Suppressor macrophage (primary cell): ENCODE results near the gene DHRS13.

Source experiments
- DNase-seq, 4 experiments: peaks; one replicate each; pipeline ENCODE4 v3.0.0-alpha.2; 2020 to 2022
- total RNA-seq, 17 experiments: gene quantifications; one replicate each; lab custom pipeline; 2026; ENCODE audit warnings: mixed read lengths in 6 of 17, inconsistent platforms in 3 of 17; lab: John Stamatoyannopoulos, UW

The DHRS13 gene
- total RNA-seq = 0.68 to 4.7 (median 1.5) reads per million in 17 experiments

GRCh38 chr17:28902819-28903545, at the start of gene DHRS13:
Gene DHRS13 (minus strand): TSS chr17:28903079. CDS start chr17:28902944, 135 bp downstream.
- DNase-seq = peak; percentile 89 to 97 (median 94)

GRCh38 chr17:28951991-28952975, 49.4 kb upstream of the DHRS13 start:
- peak; percentile 97 to 99 (median 98) for DNase-seq

GRCh38 chr17:28951428-28951990, 48.6 kb upstream of the DHRS13 start, which contains the start of gene PHF12:
Gene PHF12 (minus strand): TSS chr17:28951518. CDS start chr17:28950960, 558 bp downstream.
- peak; percentile 100 for DNase-seq

- no peak for DNase-seq
These were observed 48.0 kb upstream of the DHRS13 start for GRCh38 chr17:28950752-28951427.

- DNase-seq = peak; percentile 47 to 75 (median 58)
These were observed 47.3 kb upstream of the DHRS13 start for GRCh38 chr17:28950017-28950751.

DNA sequence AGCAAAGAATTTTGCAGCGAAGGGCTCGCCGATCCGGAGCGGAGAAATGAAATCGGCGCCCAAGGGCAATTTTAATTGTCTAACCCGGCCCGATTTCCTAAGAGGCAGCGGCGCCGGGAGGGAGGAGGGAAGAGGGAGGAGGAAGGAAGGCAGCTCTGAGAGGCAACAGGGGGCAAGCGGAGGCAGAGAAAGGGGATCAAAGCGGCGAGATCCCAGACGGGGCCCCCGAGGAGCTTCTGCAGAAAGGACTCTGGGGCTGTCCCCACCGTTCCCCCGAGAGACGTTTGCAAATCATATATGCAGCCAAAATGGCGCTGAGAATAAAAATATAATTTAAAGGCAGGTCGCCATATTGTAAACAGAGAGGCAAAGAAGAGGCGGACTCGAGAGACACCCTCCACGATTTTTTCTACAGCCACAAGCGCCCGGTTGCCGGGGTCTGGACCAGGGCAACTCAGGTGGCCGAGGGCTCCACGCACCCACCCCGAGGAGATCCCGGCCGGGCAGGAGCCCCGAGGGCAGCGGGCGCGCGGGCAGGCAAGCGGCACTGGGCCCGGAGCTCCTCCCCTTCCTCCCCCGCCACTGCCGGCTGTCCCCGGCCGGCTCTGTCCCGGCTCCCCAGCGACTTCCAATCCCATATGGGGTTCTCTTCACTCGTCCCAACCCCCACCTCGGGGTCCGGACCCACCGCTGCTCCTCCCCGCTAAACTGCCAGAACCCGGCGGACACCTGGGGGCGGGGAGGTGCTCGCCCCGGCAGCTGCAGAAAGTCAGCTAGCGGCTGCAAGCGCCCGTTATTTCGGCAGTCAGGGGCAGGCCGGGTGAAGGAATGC, 46.5 kb upstream of the DHRS13 start:
- DNase-seq = peak; percentile 64 to 82 (median 74)

DNA sequence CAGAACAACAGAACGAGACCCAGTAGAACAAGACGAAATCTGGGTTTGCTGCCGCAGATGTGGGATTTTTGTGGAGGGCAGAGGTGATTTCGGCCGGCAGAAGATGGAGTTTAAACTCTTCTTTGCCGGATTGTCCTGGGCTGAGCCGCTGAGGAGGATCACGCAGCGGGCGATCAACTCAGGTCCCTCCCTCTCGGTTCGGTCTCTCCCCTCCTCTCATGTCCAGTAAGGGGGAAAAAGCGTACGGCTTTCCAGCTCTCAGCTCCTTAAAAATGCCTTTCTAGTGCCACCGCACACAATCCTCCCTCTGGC, 46.0 kb upstream of the DHRS13 start:
- no peak for DNase-seq

DNA sequence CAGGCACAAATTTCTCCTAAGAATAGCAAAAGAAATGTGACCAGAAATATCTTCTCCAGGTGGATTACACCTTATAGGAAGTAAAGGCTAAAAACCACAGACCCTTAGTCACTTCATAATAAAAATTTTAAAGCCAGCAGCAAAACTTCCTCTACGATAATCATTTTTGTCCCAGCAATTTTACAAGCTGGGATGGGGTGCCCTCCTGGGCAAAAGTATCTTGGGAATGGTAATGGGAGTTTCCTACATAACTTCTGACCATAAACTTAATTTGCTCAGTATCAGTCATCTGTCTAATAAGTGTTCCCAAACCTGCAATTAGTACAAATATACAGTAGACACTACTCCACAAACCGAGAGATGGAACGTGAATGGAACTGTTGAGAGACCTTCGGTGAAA, 45.5 kb upstream of the DHRS13 start:
- DNase-seq = no peak

DNA sequence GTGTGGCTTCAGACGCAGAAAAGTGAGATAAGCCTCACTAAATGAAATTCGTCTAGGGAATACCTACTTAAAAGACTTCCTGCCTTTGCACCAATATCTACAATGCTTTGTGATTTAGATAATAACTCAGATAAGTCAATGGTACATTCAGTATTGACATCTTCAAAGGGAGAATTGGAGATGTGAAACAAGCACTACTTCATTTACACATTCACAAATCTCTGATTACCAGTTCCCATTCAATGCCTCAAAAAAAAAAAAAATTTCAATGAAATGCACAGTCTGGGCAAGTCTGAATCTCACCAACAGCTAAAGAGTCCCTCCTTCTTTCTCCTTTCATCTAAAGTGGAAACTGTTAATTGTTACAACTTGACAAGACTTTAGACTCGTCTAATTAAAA, 44.8 kb upstream of the DHRS13 start:
- DNase-seq = no peak

- no peak for DNase-seq
These were observed 43.4 kb upstream of the DHRS13 start for GRCh38 chr17:28946239-28946638.

DNA sequence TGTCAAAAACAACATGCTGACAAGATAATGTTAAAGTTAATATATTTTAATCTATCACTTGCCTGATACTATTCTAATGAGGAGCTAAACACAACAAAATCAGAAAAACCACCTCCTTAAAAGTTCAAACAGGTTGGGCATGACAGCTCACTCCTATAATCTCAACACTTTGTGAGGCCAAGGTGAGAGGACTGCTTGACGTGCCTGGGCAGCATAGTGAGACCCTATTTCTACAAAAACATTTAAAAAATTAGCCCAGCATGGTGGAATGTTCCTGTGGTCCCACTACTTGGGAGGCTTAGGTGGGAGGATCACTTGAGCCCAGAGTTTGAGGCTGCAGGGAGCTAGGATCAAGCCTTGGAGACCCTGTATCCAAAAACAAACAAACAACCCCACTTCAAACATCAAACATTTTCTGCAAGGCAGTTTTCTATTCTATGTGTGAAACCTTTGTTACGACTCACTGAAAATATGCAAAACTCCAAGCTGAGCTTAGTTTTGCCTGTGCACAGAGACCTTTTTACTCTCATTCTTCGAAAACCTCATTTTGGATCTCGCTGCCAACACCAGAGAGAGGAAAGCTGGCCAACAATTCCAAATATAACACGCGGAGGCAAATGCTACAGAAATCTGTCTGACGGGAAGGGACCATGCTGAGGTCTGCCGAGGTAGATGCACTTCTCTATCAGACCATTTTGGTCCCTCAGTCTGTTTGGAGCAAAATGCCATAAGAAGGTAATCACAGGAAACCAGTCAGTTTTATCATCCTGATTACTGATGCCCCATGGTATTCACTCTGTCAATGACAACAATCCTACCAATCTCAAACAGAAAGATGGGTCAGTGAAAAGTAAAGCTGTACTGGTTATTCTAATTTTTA, 42.2 kb upstream of the DHRS13 start:
- no peak for DNase-seq

GRCh38 chr17:28944343-28944742, 41.5 kb upstream of the DHRS13 start:
- no peak for DNase-seq

DNA sequence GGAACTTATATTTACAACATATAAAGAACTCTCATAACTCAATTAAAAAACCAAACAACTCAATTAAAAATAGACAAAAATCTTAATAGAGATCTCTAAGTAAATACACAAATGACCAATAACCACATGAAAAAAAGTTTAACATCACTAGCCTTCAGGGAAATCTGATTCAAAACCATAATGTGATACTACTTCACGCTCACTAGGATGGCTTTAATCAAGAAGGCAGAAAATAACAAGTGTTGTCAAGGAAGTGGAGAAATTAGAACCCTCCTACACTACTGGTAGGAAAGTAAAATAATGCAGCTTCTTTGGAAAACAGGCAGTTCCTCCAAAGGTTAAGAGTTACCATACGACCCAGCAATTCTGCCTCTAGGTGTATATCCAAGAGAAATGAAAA, 40.0 kb upstream of the DHRS13 start:
- no peak for DNase-seq

DNA sequence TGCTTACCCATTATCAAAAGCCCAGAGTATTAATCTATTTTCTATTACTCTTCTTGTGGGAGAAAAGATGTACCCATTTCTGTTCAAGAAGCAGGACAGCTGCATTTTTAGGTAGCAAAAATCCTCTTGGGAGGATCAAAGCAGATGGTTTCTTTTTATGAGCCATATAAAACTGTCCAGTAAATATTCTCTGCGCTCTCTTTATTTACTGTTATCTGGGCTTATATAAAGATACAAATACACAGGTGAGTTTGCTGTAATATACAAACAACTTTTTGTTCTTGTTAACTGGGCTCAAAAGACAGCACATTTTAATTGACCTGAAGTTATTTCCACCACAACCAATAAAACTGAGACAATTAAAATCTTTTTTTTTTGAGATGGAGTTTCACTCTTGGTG, 38.4 kb upstream of the DHRS13 start:
- no peak for DNase-seq

- DNase-seq = no peak
These were observed 37.8 kb upstream of the DHRS13 start for GRCh38 chr17:28940675-28941074.

GRCh38 chr17:28940142-28940541, 37.3 kb upstream of the DHRS13 start:
- peak in 1 of 4 experiments; percentile 14 for DNase-seq

GRCh38 chr17:28938552-28938951, 35.7 kb upstream of the DHRS13 start:
- no peak for DNase-seq

DNA sequence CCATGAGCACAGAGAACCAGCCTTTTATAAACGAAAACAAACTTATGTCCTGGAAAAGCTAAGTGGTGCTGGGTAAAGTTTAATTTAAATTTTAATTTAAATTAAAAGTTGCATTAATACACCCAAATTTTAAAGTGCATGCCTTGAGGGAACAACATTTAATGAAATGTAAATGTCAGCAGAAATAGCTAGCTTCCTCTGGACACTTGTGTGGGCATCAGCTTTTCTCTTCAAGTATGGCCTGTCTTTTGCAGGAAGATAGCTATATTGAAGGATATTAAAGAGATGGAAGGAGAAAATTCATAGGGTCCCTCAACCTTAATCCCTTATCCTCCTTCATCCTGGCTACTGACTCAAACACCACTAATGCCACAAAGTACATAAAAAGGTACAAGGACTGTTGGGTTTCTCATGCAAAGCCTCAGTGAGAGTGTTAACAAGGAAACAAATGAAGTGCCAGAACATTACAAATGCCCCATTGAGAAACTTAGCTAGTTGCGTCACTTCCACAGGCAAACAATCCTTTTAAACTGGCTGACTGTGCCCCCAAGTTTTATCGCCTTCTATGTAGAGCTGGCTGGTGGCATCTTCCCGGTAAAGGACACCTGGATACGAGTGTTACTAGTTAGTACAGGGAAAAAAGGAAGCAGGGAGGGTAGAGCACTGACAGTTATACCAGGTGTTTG, 34.3 kb upstream of the DHRS13 start:
- DNase-seq = peak; percentile 63 to 74 (median 68)
